Posterior vena cava (tissue), 2 donors: Measurements from ENCODE around the gene C5AR2. TPM values are rescaled to one million over a fixed set of nuclear protein-coding genes. Genes with fewer than 3 reads are reported as not detected.
"Not testable (repeated sequence)": the region's sequence is repeated elsewhere in the genome, so short reads cannot be mapped to it uniquely, and the experiment has no call there.

Experiments used
- DNase-seq: peaks from one replicate; pipeline ENCODE4 v3.0.0-alpha.2; 2020; ENCODE audit warnings: low spot score
- intact Hi-C, 2 donors: fragments of 100-400 bp; cut with DNase I; formaldehyde crosslinking; loops; one replicate each; pipeline versions ENCODE4 v1.14.1 to v1.14.2; 2022 to 2023
- total RNA-seq, 2 donors: library from RNA; stranded (reverse); fragmentation: NEBNext Ultra II Directional; extraction: Animal tissue kit (Norgen Biotek cat#: 25700); gene quantifications; one replicate each; pipeline ENCODE4 v1.2.1, GENCODE V29; 2021
- donor health status: DM: yes; HTN: yes; CAD: no.
- donor health status: DM: yes; HTN: yes; CAD: no.

Gene C5AR2
- total RNA-seq, 2 donors from 2014 or later, result 2.7 to 8.2 TPM

DNA sequence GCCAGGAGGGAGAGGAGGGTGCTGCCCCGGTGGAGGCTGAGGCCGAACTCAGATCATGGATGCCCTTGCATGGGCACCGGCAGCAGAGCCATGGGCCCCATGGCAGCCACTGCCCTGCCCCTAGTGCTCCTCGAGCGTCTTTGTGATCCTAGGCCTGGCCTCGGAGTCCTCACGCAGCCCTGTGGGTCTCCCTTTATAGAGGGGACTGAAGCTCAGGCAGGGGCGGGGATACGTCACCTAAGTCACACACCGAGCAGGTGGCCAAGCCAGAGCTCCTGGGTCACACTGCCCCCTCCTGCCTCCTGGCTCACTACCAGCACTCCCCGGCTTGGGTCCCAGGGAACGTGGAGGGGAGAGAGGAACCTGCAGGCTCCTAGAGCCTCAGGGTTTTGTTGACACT, 45.8 kb downstream of the C5AR2 start:
- intact Hi-C loops, result no loop called here
- no peak for DNase-seq

DNA sequence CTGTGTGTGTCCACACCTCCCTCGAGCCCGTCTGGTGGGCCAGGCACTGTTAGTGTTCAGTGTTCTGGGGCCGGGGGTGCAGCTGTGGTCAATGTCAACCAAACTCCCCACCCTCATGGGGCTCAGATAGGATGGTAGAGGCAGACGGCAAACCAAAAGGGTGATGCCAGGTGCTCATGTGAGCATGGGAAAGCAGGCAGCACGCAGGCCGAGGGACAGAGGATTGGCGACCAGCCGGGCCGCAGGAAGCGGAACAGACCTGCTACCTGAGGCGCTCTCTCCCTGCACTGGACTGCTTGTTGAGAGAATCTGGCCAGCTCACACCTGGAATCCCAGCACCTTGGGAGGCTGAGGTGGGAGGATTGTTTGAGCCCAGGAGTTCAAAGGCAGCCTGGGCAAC, 46.3 kb downstream of the C5AR2 start:
- intact Hi-C loops, result no loop called here
- no peak for DNase-seq

DNA sequence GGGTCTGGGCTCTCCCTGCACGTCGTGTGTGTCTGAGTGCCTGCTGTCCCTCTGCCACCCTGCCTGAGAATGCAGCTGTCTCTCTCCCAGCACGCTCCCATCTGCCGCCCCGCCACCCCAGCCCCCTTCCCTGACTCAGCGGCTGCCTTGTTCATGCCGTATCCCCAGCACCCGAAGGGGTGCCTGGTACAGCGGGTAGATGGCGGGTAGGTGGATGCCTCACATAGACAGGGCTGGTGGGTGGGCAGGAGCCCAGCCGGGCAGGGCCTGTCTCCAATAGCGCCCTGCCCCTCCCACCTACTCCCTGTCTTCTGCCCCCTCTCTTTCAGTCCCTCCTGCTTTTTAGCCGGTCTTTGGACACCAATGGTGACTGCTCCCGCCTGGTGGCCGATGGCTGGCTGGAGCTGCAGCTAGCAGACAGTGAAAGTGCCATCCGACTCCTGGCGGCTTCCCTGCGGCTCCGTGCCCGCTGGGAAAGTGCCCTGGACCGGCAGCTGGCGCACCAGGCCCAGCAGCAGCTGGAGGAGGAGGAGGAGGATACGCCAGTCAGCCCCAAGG, 47.5 kb downstream of the C5AR2 start:
- intact Hi-C loops, result no loop called here
- no peak for DNase-seq

DNA sequence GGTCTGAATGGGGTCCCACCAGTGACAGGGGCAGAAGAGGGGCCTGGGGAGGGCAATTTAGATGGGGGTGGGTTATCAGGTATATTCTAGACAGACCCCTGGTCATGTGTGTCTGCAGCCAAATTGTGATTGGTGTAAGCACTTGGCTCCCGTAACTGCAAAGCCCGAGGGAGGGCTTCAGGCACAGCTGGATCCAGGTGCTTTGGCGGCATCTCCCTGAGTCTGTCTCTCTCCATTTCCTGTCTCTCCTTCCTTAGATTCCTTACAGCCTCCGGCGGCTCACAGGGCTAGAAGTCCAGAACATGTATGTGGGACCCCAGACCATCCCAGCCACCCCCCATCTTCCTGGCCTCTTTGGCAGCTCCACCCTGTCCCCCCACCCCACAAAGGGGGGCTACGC, 48.6 kb downstream of the C5AR2 start:
- intact Hi-C loops, result no loop called here
- DNase-seq, result no peak

DNA sequence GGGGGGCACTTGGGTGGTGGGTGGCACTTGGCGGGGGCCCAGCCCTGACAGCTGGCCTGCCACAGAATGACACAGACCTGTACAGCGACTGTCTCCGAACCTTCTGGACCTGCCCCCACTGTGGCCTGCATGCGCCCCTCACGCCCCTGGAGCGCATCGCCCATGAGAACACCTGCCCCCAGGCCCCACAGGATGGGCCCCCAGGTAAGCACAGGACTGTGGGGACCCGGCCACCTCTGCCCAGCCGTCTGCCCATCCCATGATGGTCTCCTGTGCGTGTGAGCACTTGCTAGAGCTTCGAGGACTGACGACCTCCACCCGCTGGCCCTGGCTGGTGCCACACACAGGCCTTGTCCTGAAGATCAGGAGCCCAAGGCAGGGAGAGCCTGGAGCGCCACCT, 49.1 kb downstream of the C5AR2 start:
- DNase-seq, result no peak

DNA sequence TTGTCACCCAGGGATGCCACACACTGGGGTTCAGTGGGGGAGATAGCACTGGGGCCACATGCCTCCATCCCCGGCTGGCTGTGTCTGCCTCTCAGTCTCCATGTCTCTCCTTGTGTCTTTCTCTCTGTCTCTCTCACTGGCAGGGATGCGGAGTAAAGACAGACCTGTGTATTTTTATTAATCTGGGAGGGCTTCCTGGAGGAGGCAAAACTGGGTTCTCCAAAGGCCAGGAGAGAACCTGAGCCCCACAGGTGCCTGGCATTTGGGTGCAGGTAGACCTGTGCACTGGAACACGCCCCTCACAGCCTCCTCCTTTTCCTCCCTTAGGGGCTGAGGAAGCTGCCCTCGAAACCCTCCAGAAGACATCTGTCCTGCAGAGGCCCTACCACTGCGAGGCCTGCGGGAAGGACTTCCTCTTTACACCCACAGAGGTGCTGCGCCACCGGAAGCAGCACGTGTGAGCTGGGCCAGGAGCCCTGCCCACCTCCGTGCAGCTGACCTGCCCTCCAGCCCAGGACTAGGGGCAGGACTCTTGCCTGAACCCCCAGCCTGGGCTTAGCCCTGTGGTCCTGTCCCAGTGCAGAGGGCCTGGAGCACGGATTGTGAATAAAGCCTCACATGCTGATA, 49.8 kb downstream of the C5AR2 start:
- intact Hi-C loops, result no loop called here
- no peak for DNase-seq

More for the DNA sequence above, 49.1 kb downstream of the C5AR2 start:
- intact Hi-C loops, result no loop called here

DNA sequence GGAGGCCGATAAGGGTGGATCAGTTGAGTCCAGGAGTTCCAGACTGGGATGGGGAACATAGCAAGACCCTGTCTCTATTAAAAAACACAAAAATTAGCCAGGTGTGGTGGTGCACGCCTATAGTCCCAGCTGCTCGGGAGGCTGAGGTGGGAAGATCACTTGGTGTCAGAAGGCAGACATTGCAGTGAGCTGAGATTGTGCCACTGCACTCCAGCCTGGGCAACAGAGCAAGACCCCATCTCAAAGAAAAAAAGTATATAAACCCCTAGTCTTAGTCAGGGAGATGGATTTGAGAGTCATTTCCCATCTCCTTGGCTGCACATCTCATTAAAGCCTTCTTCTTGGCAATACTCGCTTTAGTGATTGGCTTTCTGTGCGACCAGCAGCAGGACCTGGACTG, 51.9 kb downstream of the C5AR2 start:
- intact Hi-C loops, result loop anchor here in 1 of 2 donors (1.0 kb wide), 1 partner anchor 46 kb away; no protein-coding TSS in a partner anchor
- not testable (repeated sequence) for DNase-seq

DNA sequence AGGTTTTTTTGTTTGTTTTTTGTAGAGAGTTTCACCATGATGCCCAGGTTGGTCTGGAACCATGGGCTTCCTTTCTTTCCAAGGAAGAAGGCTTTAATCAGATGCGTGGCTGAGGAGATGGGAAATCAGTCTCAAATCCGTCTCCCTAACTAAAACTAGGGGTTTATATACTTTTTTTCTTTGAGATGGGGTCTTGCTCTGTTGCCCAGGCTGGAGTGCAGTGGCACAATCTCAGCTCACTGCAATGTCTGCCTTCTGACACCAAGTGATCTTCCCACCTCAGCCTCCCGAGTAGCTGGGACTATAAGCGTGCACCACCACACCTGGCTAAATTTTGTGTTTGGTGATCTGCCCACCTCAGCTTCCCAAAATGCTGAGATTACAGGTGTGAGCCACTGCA, 52.6 kb downstream of the C5AR2 start:
- intact Hi-C loops, DNase-seq: not testable (repeated sequence)

DNA sequence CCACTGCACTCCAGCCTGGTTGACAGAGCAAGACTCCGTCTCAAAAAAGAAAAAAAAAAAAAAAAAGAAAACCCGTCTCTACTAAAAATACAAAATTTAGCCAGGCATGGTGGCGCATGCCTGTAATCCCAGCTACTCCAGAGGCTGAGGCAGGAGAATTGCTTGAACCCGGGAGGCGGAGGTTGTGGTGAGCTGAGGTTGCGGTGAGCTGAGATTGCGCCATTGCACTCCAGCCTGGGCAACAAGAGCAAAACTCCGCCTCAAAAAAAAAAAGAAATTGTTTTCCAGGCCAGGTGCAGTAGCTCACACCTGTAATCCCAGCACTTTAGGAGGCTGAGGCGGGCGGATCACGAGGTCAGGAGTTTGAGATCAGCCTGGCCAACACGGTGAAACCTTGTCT, 54.6 kb downstream of the C5AR2 start:
- DNase-seq, intact Hi-C loops: not testable (repeated sequence)

DNA sequence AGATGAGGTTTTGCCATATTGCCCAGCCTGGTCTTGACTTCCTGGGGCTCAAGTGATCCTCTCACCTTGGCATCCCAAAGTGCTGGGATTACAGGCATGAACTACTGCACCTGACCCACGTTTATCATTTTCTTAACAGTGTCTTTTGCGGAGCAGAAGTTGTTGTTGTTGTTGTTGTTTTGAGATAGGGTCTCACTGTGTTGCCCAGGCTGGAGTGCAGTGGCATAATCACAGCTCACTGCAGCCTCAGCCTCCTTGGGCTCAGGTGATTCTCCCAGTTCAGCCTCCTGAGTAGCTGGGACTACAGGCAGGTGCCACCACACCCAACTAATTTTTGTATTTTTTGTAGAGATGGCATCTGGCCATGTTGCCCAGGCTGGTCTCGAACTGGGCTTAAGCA, 55.6 kb downstream of the C5AR2 start:
- intact Hi-C loops, DNase-seq: not testable (repeated sequence)

DNA sequence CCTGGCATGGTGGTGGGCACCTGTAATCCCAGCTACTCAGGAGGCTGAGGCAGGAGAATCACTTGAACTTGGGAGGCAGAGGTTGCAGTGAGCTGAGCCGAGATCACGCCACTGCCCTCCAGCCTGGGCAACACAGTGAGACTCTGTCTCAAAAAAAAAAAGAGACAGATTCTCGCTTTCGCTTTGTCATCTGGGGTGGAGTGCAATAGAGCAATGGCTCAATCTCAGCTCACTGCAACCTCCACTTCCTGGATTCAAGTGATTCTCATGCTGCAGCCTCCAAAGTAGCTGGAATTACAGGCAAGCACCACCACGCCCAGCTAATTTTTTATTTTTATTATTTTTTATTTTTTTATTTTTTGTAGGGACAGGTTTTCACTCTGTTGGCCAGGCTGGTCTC, 56.7 kb downstream of the C5AR2 start:
- DNase-seq, intact Hi-C loops: not testable (repeated sequence)

DNA sequence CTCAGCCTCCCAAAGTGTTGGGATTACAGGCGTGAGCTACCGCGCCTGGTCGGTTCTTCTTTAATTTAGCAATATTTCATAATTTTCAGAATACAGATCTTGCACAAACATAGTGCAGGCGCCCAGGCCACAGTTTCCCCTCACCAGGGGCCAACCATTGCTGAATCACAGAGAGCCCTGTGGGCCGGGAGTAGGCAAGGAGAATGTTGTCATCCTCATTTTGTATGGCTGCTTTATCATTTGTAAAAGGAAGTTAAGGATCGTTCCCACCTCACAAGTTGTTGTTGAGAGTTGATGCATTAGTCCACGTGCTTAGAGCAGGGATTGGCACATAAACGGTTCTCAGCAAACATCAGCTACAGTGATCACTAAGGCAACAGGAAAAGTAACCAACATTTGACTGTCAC, 57.2 kb downstream of the C5AR2 start:
- intact Hi-C loops, result no loop called here

DNA sequence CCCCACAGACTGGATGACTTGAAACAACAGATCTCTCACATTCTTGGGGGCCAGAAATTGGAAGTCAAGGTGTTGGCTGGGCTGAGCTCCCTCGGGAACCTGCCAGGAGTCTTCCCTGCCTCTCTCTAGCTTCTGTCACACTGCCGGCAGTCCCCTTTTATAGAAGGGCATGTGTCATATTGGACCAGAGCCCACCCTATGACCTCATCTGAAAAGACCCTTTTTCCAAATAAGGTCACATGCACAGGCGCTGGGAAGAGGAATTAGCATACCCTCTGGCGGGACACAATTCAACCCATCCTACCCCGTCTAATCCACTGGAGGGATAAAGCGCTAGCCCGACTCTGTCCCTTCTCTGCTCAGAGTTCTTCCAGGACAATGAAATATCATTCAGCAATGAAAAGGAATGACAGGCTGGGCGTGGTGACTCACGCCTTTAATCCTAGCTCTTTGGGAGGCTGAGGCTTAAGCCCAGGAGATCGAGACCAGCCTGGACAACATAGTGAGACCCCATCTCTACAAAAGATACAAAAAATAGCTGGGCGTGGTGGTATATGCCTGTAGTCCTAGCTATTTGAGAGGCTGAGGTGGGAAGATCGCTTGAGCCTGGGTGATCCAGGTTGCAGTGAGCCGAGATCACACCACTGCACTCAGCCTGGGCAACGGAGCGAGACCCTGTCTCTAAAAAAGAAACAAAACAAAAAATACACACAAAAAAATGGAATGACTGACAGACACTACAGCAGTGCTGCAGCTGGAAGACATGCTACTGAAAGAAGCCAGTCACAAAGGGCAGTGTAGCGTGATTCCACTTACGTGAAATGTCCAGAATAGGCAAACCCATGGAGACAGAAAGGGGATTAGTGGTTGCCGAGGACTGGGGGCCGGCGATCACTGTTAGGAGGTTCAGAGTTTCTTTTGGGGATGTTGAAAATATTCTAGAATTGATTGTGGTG, 58.8 kb downstream of the C5AR2 start:
- intact Hi-C loops, result loop anchor here (5.0 kb wide), 2 partner anchors 94 to 109 kb away; no protein-coding TSS in a partner anchor
- no peak for DNase-seq

More for the DNA sequence above, 57.2 kb downstream of the C5AR2 start:
- no peak for DNase-seq

DNA sequence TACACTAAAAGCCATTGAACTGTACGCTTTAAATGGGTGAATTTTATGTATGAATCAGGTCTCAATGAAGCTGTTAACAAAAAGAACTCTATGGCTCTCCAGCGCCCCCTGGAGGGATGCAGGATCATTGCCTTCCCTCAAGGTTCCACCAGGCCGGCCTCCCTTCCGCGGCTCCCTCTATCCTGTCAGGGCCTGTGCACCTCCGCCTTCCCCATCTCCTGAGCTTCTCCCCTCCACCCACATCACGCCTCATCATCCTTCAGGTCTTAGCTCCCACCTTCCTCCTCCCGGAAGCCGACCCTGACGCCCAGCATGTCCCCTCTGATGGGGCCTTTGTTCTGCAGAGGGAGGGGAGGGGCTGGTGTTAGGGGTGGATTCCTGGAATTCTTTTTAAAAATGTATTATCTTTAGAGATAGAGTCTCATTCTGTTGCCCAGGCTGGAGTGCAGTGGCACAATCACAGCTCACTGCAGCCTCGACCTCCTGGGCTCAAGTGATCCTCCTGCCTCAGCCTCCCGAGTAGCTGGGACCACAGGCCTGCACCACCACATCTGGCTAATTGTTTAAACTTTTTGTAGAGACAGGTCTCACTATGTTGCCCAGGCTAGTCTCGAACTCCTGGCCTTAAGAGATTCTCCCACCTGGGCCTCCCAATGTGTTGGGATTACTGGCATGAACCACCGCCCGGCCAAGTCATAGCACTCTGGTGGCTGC, 59.7 kb downstream of the C5AR2 start:
- intact Hi-C loops, result loop anchor here (5.0 kb wide), 2 partner anchors 94 to 109 kb away; no protein-coding TSS in a partner anchor
- peak; percentile 94 for DNase-seq

Other genes with a start within 250 kb of the C5AR2 start
- 10 to 100 TPM; 33.6 to 39.5 TPM for gene ZC3H4, start 218.4 kb upstream of the C5AR2 start, total RNA-seq
- gene SAE1, start 201.3 kb upstream of the C5AR2 start, total RNA-seq, result 10 to 100 TPM; 55.9 to 57.4 TPM
- 1 to 10 TPM; 3.7 to 4.2 TPM for gene BBC3, start 101.0 kb upstream of the C5AR2 start, total RNA-seq
- gene CCDC9, start 75.7 kb upstream of the C5AR2 start, total RNA-seq, result 10 to 100 TPM; 31.6 to 33.5 TPM
- gene INAFM1, start 57.3 kb upstream of the C5AR2 start, total RNA-seq, result 10 to 100 TPM; 28.2 to 38.6 TPM
- gene C5AR1, start 22.3 kb upstream of the C5AR2 start, total RNA-seq, result 10 to 100 TPM; 30.6 to 33.4 TPM
- gene DHX34, start 17.1 kb downstream of the C5AR2 start, total RNA-seq, result 1 to 10 TPM; 7.7 to 7.9 TPM
- 10 to 100 TPM; 24.3 to 26.0 TPM for gene MEIS3, start 87.4 kb downstream of the C5AR2 start, total RNA-seq
- under 1 TPM; 0.56 to 0.67 TPM for gene SLC8A2, start 139.7 kb downstream of the C5AR2 start, total RNA-seq
- 1 to 10 TPM; 6.5 to 7.9 TPM for gene KPTN, start 152.0 kb downstream of the C5AR2 start, total RNA-seq
- 10 to 100 TPM; 75.8 to 83.8 TPM for gene NAPA, start 182.9 kb downstream of the C5AR2 start, total RNA-seq
- gene ZNF541, start 241.0 kb downstream of the C5AR2 start, total RNA-seq, result under 1 TPM; 0.19 to 0.24 TPM